ENCODE results near the gene RSPRY1.

RSPRY1 gene

DNA sequence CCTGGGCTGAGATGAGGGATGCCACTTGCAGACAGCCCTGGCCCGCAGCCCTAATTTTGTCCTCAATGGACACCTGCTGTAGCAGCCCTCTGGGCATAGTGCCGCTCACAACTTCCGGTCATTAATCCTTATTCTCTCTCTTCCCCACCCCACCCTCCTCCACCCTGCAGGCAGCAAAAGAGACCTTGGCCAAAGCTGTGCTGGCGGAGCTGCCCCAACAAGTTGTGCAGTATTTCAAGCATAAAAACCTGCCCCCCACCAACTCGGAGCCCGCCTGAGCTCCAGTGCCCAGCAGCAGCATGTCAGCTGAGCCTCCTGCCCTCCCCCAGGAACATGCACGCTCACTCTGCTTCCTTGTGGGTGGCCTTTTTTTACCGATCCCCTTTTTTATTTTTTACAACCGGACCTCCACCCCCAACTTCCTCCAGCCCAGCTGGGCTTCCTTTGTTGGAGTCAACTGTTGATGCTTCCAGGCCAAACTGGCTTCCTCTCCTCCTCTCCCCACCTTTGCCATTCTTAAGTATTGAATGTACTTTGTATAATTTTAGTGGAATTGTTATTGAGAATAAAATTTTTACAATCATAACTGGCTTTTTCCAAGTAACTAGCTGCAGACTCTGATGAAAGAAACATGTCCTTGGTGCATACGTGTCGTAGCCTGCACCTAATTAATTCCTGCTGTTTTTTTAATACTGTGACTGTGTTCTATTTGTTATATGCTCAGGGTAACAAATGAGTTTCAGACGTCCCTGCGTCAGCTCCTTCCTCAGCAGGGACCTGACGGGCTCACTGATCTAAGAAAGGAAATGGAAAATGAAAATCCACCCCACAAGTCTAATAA is 38.5 kb upstream of the RSPRY1 start:
- Mint-ChIP-seq H3K4me3 (no peak overlapping the region), H3K36me3 (ENCODE audit: low read depth) (peaks cover 6% of the 10 kb centered on the region), H3K27me3 (ENCODE audit: low read depth) (no peaks in the 10 kb centered on the region), H3K9me3 (no peaks in the 10 kb centered on the region), H3K4me1 (ENCODE audit: low read depth) (peaks cover 6% of the 10 kb centered on the region), H3K27ac (no peak overlapping the region)
- no peak for DNase-seq (ENCODE audit: low spot score)

DNA sequence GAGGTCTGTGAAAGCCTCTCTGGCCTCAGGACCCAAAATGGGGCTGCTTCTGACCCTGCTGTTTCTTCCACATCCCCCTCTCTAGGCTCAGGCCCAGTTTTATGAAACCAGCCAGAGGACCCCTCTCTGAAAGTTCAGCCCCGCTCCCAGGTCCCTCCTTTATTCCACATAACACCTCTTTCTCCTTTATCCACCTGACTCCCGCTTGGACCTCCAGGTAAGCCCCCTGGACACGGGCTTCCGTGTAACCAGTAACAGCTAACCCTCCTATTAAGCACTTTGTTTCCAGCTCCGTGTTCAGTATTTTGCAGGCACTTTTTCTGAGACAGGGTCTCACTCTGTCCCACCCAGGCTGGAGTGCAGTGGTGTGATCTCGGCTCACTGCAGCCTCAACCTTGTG is 37.6 kb upstream of the RSPRY1 start:
- H3K27ac Mint-ChIP-seq: no peak overlapping the region
- DNase-seq (ENCODE audit: low spot score): no peak
- peaks cover 14% of the 10 kb centered on the region for H3K36me3 Mint-ChIP-seq (ENCODE audit: low read depth)

DNA sequence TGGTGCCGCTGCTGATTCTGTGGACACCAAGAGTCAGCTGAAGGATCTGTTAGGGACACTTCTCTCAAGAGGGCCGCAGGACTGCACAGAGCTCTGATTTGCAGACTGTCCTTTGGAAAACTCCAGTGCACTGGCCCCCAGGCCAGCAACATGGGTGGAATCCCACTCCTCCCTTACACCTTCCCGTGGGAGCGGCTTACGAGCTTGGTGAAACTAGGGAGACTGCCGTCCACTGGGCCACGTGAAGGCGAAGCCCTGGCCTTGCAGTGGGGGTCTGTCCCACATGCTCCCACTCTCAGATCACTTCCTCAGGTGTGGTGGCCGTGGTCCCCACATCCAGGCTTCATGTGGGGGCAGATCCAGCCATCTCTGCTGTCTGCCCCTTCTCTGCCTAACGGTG is 36.7 kb upstream of the RSPRY1 start:
- Mint-ChIP-seq H3K4me3 (no peak overlapping the region), H3K36me3 (ENCODE audit: low read depth) (peaks cover 24% of the 10 kb centered on the region), H3K4me1 (ENCODE audit: low read depth) (peaks cover 5% of the 10 kb centered on the region), H3K9me3 (no peaks in the 10 kb centered on the region), H3K27ac (no peak overlapping the region), H3K27me3 (ENCODE audit: low read depth) (no peaks in the 10 kb centered on the region)
- no peak for DNase-seq (ENCODE audit: low spot score)

More for the DNA sequence above, 37.6 kb upstream of the RSPRY1 start:
- Mint-ChIP-seq H3K9me3 (no peaks in the 10 kb centered on the region), H3K4me1 (ENCODE audit: low read depth) (peaks cover 5% of the 10 kb centered on the region), H3K4me3 (no peak overlapping the region), H3K27me3 (ENCODE audit: low read depth) (no peaks in the 10 kb centered on the region)

GRCh38 chr16:57150682-57151330 is 35.3 kb upstream of the RSPRY1 start:
- no peaks in the 10 kb centered on the region for H3K9me3 Mint-ChIP-seq
- no peak for DNase-seq (ENCODE audit: low spot score)
- H3K4me1 Mint-ChIP-seq (ENCODE audit: low read depth): peaks cover 5% of the 10 kb centered on the region
- no peak overlapping the region for H3K4me3 Mint-ChIP-seq
- H3K36me3 Mint-ChIP-seq (ENCODE audit: low read depth): peaks cover 26% of the 10 kb centered on the region
- no peaks in the 10 kb centered on the region for H3K27me3 Mint-ChIP-seq (ENCODE audit: low read depth)
- H3K27ac Mint-ChIP-seq: peak overlapping the region; percentile 32

DNA sequence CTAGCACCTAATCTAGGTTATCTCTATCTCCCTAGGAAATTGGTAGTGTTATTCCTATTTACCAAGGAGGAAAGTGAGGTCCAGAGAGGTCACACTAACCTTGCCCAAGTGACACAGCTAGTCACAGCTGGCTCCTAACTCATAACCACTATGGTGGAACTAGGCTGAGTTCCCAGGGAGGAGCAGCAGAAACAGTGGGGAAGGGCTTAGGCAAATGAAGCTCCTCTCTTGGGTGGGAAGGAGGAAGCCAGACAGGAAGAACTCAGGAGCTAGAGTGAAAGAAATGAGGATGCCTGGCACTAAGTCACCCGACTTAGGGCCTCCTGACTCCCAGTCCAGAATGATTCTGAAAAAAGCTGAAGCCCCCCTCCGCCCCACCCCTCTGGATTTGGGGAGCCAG is 34.8 kb upstream of the RSPRY1 start:
- Mint-ChIP-seq H3K4me3 (no peak overlapping the region), H3K36me3 (ENCODE audit: low read depth) (peaks cover 31% of the 10 kb centered on the region)

DNA sequence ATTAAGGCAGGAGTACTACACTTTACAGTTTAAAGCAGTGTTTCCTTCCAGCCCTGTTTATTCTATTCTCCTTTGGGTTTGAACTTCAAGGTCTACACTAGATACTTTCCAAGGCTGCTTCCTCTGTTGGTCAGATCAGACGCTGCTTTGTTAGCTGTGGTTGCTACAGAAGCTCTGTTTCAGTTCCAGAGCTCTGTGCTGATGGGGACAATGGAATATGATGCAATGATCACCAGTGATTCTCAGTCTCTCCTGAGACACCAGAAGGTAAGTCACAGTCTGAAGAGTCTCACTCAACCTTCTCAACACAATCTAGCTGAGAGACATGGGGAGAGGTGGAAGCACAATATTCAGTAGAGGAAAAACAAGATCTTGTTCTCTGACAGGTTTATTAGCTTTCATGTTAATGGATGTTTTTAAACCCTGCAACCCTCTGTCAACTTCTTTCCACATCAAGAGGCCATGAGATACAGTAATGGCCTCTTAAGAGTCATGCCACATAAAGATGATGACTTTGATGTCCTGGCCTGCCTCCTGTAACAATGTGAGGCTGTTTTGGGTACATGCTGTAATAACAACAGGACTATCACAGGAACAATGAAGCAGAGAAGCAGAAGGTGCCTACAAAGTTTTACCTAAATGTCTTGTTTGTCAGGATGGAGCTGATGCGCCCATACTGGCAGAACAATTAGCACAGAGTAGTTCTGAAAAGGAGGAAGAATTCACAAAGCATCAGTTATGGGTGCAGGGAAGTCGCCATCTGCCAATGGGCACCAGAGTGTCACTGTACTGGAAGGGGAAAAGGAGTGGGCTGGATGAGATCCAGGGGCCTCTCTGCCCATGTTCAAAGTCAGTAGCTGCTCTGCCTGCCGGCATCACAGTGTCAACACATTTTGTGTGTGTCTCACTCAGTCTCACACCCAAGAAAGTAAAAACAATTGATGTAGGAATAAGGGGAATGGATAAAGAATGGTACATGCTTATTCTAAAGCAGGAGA is 33.7 kb upstream of the RSPRY1 start:
- peaks cover 15% of the 10 kb centered on the region for H3K4me1 Mint-ChIP-seq (ENCODE audit: low read depth)
- H3K4me3 Mint-ChIP-seq: no peak overlapping the region
- no peak overlapping the region for H3K27ac Mint-ChIP-seq
- H3K9me3 Mint-ChIP-seq: no peaks in the 10 kb centered on the region
- H3K27me3 Mint-ChIP-seq (ENCODE audit: low read depth): no peaks in the 10 kb centered on the region
- H3K36me3 Mint-ChIP-seq (ENCODE audit: low read depth): peaks cover 37% of the 10 kb centered on the region
- DNase-seq (ENCODE audit: low spot score): no peak

More for the DNA sequence above, 34.8 kb upstream of the RSPRY1 start:
- Mint-ChIP-seq H3K4me1 (ENCODE audit: low read depth) (peaks cover 10% of the 10 kb centered on the region), H3K27me3 (ENCODE audit: low read depth) (no peaks in the 10 kb centered on the region), H3K27ac (no peak overlapping the region), H3K9me3 (no peaks in the 10 kb centered on the region)
- no peak for DNase-seq (ENCODE audit: low spot score)

- Mint-ChIP-seq H3K9me3 (no peaks in the 10 kb centered on the region), H3K4me1 (ENCODE audit: low read depth) (peaks cover 12% of the 10 kb centered on the region), H3K4me3 (no peak overlapping the region), H3K27me3 (ENCODE audit: low read depth) (no peaks in the 10 kb centered on the region), H3K27ac (no peak overlapping the region), H3K36me3 (ENCODE audit: low read depth) (peaks cover 44% of the 10 kb centered on the region)
- DNase-seq (ENCODE audit: low spot score): no peak
Observed at GRCh38 chr16:57153841-57154240, 32.3 kb upstream of the RSPRY1 start.

DNA sequence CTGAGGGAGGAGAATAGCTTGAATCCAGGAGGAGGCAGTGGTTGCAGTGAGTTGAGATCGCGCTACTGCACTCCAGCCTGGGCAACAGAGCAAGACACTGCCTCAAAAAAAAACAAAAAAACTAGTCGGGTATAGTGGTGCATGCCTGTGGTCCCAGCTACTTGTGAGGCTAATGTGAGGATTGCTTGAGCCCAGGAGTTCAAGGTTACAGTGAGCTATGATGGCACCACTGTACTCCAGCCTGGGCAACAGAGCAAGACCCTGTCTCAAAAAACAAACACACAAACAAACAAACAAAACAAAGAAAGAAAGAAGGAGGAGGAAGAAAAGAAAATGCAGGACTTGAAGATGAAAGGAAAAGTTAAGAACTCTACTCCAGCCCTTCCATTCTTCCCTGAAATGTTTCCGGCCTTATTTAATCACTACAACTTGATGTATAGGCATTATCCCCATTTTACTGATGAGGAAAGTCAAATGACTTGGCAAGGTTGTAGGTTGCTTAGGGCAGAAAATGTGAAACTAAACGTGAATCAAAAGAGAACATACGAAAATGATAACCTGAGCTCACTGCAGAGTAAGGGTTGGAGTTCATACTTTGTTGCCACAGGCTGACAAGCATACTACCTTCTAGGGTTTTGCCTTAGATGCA is 30.3 kb upstream of the RSPRY1 start:
- H3K36me3 Mint-ChIP-seq (ENCODE audit: low read depth): peaks cover 57% of the 10 kb centered on the region
- H3K4me1 Mint-ChIP-seq (ENCODE audit: low read depth): peaks cover 17% of the 10 kb centered on the region
- no peak for DNase-seq (ENCODE audit: low spot score)
- H3K9me3 Mint-ChIP-seq: no peaks in the 10 kb centered on the region
- H3K27me3 Mint-ChIP-seq (ENCODE audit: low read depth): no peaks in the 10 kb centered on the region
- no peak overlapping the region for H3K4me3 Mint-ChIP-seq
- peak overlapping the region; percentile 61 for H3K27ac Mint-ChIP-seq

GRCh38 chr16:57156351-57156703 is 29.8 kb upstream of the RSPRY1 start:
- DNase-seq (ENCODE audit: low spot score): no peak
- Mint-ChIP-seq H3K36me3 (ENCODE audit: low read depth) (peaks cover 61% of the 10 kb centered on the region), H3K9me3 (no peaks in the 10 kb centered on the region), H3K27ac (peak overlapping the region; percentile 61), H3K4me1 (ENCODE audit: low read depth) (peaks cover 19% of the 10 kb centered on the region), H3K27me3 (ENCODE audit: low read depth) (no peaks in the 10 kb centered on the region), H3K4me3 (no peak overlapping the region)

DNA sequence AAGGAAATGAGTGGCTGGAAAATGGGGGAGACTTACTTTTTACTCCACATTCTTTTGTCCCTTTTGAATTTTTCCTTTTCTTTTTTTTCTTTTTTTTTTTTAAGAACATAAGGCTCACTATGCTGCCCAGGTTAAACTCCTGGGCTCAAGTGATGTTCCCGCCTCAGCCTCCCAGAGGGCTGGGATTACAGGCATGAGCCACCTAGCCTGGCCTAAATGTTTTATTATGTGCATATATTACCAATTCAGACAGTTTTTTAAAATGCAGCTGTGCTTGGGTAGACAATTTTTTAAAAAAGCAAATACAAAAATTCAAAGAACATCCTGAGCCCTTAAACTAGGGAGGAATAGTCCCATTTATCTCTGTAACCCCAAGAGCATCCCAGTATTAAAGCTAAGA is 28.6 kb upstream of the RSPRY1 start:
- H3K4me1 Mint-ChIP-seq (ENCODE audit: low read depth): peaks cover 16% of the 10 kb centered on the region
- H3K36me3 Mint-ChIP-seq (ENCODE audit: low read depth): peaks cover 59% of the 10 kb centered on the region
- DNase-seq (ENCODE audit: low spot score): no peak
- no peaks in the 10 kb centered on the region for H3K27me3 Mint-ChIP-seq (ENCODE audit: low read depth)
- no peak overlapping the region for H3K4me3 Mint-ChIP-seq
- no peak overlapping the region for H3K27ac Mint-ChIP-seq
- no peaks in the 10 kb centered on the region for H3K9me3 Mint-ChIP-seq

- Mint-ChIP-seq H3K27ac (no peak overlapping the region), H3K4me1 (ENCODE audit: low read depth) (peaks cover 16% of the 10 kb centered on the region), H3K27me3 (ENCODE audit: low read depth) (no peaks in the 10 kb centered on the region), H3K9me3 (no peaks in the 10 kb centered on the region), H3K36me3 (ENCODE audit: low read depth) (peaks cover 49% of the 10 kb centered on the region), H3K4me3 (no peak overlapping the region)
- DNase-seq (ENCODE audit: low spot score): no peak
Observed at GRCh38 chr16:57159447-57159846, 26.7 kb upstream of the RSPRY1 start.

DNA sequence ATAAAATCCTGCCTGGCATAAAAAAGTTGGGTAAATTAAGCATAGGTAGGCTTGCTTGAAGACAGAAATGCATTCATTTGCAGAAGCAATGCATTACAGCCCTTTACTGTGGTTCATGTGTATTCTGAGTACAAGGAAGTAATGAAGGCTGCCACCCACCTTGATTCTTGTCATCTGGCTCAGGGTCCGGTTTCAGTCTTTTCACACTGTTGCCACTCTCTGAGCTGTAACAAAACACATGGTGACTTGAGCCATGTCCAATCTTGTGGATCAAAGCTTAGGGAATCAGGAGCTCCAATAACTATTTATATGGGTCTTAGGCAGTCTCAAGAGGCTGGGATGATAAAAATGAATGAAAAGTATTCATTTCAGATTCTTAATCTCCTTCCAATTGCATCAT is 22.3 kb upstream of the RSPRY1 start:
- peaks cover 52% of the 10 kb centered on the region for H3K36me3 Mint-ChIP-seq (ENCODE audit: low read depth)

GRCh38 chr16:57165483-57165882 is 20.6 kb upstream of the RSPRY1 start:
- Mint-ChIP-seq H3K27me3 (ENCODE audit: low read depth) (no peaks in the 10 kb centered on the region), H3K36me3 (ENCODE audit: low read depth) (peaks cover 46% of the 10 kb centered on the region), H3K4me1 (ENCODE audit: low read depth) (peaks cover 11% of the 10 kb centered on the region), H3K9me3 (no peaks in the 10 kb centered on the region), H3K27ac (no peak overlapping the region), H3K4me3 (no peak overlapping the region)
- DNase-seq (ENCODE audit: low spot score): no peak

More for the DNA sequence above, 22.3 kb upstream of the RSPRY1 start:
- no peak for DNase-seq (ENCODE audit: low spot score)
- Mint-ChIP-seq H3K9me3 (no peaks in the 10 kb centered on the region), H3K4me1 (ENCODE audit: low read depth) (peaks cover 12% of the 10 kb centered on the region), H3K27me3 (ENCODE audit: low read depth) (no peaks in the 10 kb centered on the region), H3K4me3 (no peak overlapping the region), H3K27ac (no peak overlapping the region)

Measured in T-helper 2 cell treated with Interferon-gamma antibody and Interleukin-4, amounts not matched to agents 5 μg/mL and 100 μg/mL, for 36 hours (primary cell).